CD4-positive, alpha-beta T cell treated with Interleukin-15 for 1 hour (primary cell): Measurements from ENCODE around the gene TMPRSS13.
"Not testable (repeated sequence)": the region's sequence is repeated elsewhere in the genome, so short reads cannot be mapped to it uniquely, and the experiment has no call there.

Source experiments
- DNase-seq: peaks from one replicate; pipeline ENCODE4 v3.0.0-alpha.2; 2020

TMPRSS13 gene

DNA sequence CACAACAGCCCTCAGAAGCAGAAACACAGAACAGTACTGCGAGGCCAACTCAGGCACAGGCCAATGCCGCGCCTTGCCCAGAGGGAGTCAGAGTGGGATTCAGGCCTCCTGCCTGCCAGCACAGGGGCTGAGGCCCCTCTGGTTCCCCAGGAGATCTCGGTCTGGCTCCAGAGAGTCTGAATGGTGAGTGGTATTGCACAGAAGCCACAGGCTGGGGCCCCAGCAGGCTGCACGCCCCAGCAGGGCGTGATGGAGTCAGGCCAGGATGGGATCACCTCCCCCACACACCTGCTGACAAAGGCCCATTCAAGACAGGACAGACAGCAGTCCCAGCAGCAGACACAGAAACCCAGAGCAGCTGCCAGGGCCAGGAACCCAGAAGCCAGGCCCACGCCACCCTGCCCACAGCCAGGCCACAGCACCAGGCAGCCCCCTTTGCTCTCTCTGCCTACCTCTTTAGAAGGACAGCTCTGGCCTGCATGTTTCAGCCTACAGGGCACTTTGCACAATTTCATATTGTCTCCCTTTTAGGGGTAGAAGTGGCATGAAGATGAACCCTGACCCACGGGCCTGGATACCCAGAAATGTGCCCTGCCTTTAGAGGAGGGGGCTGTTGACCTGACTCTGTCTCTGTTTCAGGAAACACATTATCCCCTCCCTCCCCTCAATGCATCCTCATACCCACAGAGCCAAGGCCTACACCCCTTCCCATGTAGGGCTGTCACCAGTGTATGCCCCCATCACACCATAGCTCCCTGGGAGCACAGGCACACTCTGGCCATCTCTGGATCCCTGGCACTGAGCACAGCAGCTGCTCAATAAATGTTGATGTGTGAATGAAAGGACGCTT, 58.9 kb downstream of the TMPRSS13 start:
- no peak for DNase-seq

DNA sequence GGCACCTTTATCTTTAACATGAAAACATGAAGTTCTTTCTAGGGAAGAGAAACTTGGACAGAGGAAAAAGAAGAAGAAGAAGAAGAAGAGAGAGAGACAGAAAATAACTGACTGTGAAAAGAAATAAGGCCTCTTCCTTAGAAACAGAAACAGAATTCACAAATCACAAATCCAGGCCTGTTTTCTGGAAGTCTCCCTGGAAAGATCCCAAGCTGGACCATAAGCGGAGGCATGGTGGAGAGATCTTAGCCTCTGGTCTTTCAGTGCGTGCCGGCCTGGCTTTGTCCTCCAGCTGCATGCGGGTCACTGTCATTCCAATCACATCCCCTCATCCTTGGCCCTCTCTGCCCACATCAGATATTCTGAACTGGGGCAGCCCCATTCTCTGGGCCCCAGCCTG, 59.6 kb downstream of the TMPRSS13 start:
- DNase-seq = no peak

DNA sequence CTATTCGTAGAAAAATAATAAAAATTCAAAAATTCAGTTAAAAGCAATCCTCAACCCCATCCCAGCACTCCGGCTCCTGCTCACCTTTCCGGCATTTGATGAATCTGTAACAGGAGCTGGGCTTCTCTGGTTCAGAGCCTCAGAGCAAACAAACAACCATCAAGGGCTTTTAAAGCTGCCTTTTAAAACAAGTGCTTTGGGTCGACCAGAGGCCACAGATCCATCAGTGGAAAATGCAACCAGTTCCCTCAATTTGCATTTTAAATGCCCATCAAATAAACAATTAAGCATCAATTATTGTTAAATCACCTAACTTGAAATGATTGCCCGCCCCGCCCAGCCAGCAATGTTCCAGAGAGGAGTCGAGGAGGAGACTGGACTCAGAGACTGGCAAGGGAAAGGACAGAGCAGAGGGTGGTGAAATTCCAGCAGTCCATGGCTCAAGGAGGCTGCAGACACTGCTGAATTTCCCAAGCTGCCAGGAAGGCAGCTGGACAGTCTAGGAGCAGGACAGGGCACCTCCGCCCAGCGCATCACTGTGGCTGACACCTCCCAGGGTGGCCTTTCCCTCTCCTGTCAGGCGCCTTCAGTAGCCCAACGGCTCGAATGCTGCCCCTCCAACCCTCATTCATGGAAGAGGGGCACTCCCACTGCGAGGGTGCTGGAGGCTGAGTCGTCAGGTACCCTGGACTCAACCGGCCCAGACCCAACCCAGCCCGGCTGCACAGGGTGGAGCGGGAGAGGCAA, 60.2 kb downstream of the TMPRSS13 start:
- DNase-seq = no peak

DNA sequence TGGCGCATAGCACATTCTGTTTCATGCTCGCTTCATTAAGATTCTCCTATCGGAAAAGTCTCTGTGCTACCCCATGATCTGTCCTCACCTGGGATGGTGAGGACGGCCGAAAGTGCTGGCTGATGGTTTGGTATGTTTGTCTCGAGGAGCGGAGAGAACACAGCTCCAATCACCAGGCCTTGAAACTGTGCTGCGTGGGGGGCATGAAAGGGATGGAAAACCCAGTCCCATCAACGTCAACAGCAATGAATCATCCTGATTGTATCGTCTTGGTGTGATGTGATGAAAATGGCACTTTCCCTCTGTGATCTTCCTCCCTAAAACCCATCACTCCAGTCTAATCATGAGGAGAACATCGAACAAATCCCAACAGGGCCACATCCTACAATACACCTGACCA, 61.1 kb downstream of the TMPRSS13 start:
- no peak for DNase-seq

DNA sequence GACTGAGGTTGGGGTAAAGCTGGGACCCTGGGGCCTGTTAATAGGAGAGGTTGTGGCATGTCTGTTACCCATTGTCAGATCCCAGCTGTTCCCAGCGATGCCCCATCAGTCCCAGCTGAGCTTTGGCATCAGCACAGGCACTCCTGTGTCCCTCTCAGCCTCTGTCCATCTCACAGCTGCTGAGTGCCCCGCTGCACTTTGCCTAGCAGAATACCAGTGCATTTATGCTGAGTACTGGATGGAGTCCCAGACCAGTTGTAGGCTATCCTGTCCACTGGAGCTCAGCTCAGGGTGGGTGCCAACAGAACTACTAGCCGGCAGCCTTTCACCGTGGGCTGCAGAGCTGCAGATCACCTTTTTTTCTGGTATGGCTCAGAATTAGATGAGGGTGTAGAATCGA, 62.7 kb downstream of the TMPRSS13 start:
- DNase-seq = no peak

DNA sequence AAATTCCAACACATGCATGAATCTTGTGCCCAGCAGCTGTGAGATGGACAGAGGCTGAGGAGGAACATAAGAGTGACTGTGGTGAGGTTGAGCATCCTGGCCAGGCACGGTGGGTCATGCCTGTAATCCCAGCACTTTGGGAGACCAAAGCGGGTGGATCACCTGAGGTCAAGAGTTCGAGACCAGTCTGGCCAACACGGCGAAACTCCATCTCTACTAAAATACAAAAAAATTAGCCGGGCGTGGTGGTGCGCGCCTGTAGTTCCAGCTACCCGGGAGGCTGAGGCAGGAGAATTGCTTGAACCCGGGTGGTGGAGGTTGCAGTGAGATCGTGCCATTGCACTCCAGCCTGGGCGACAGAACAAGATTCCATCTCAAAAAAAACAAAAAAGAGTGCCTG, 63.7 kb downstream of the TMPRSS13 start:
- not testable (repeated sequence) for DNase-seq

DNA sequence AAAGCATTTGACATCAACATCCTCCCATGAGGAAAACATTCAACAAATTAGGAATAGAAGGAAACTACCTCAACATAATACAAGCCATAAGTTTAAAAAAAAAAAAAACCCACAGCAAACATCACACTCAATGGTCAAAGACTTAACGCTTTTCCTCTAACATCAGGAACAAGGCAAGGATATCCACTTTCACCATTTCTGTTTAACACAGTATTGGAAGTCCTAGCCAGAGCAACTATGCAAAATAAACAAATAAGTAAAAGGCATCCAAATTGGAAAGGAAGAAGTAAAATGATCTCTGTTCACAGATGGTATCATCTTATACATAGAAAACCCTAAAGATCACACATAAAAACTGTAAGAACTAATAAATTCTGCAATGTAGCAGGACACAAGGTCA, 65.8 kb downstream of the TMPRSS13 start:
- no peak for DNase-seq

DNA sequence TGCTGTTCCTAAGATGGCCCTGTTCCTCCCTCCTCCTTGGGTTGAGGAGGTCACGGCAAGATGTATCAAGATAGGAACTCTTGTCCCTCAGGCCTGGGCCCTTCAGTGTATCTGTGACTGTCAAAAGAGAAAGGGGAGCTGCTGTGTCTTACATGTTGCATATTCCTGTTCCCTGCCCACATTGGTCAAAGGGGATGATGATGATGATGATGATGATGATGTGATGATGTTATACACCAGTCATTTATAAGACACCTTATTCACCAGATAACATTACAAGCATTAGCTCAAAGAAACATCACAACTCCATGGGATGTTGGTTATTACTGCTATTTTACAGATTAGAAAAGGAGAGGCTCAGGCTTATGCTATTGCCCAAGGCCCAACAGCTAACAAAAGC, 66.4 kb downstream of the TMPRSS13 start:
- no peak for DNase-seq

DNA sequence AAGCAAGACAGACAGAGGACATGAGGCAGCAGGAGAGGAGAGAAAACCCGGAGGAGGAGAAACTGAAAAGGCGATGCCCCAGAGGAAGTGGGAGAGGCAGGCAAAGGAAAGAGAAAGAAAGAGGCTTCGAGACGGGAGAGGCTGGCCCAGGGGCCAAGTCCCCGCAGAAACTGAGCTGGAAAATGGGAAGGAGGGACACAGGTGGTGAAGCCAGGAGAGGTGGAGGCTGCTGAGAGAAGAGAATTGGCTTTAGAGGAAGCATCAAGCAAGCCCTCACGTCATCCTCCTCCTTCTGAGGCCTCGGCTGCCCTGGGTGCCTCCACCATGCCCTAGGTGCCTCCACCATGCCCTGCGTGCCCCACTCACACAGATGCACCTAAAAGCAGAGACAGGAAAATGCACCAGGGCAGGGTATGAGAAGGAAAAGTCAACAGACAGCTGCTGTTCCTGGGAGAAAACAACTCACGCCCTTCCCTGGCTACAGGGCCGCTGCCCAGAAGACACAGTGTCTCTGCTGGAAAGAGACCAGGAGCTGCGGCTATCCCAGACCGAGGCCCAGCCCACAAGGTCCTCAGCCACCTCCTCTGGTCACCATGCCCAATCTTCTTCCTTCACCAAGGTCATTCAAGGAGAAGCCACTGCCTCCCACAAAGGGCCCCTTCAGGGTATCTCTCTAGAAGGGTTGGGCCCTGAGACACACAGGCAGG, 67.0 kb downstream of the TMPRSS13 start:
- no peak for DNase-seq

DNA sequence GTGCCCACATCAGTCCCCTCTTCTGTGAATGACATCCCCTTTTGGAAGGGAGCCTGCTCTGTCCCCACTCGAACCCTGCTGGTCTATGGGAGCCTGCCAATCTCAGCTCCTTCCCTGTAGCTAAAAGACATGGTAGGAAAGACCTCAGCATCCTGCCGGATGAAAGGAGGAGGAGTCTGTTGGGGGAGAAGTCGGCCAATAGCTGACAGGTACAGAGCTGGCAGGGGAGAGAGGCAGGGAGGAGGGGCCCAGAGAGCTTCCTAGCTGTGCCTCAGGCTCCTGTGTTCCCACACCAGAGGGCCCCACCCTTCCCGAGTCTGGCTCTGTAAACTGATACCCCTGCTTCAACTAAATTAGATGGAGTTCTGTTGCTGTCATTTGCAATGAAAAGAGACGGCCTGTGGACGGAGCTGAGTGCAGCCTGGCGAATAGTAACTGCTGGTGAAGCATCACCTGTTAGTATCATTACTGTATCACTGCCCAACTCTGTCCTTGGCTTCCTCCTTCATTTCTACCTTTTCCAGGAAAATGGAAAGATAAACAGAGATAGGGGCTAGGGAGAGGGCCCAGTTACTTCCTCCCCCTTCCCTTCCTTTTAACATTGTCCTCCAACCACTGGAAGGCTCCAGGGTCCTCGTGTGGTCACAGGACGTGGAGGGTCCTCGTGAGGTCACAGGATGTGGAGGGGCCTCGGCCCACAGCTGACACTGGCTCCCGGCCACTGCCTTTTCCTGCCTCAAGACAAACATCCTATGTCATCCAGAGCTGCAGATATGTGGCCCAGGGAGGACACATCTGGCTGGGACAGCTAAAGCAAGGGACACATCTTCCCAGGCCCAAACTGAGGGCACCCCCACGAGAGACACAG, 67.8 kb downstream of the TMPRSS13 start:
- no peak for DNase-seq

DNA sequence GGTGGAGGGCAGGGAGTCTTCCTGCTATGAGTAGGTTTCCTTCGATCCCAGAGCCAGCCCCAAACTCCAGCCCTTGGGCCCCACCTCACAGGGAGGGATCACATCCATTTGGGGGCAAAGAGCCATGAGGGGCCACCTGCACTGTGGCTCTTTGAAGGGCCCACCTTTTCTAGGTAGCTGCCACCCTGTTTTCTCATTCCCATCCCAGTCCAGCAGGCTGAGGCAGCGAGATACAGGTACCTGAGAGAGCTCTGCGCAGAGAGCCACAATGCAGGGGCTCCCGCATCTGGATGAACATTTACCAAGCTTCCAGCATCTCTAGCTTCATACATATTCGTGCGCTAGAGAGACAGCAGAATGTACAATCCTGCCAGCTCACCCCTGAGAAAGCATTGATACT, 69.1 kb downstream of the TMPRSS13 start:
- DNase-seq = no peak

DNA sequence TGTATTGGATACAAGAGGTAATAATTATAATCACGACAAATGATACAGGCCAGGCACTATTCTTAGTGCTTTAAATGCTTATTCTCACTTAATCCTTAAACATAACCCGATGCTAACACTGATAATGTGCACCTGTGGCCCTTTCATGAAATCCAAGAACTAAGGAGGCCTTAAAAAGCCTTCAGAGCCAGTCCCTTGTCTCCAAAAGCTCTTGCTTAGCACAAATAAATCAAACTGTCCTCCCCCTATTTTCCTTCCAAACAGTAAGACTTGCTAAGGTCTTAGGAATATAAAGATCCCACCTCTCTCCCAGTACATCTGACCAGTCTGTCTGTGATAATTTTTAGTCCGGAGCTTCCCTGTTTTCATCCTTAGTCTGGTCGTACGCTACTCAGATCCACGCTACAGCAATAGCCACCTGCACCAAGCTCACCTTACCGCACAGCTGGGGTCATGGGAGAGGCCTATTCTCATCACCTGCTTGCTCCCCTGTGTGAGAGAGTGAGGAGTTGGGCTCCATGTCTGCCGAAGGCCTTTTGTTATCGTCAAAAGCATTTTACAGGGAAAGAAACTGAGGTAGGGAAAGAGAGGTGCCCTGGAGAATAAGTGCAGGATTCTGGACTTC, 69.6 kb downstream of the TMPRSS13 start:
- DNase-seq = no peak

DNA sequence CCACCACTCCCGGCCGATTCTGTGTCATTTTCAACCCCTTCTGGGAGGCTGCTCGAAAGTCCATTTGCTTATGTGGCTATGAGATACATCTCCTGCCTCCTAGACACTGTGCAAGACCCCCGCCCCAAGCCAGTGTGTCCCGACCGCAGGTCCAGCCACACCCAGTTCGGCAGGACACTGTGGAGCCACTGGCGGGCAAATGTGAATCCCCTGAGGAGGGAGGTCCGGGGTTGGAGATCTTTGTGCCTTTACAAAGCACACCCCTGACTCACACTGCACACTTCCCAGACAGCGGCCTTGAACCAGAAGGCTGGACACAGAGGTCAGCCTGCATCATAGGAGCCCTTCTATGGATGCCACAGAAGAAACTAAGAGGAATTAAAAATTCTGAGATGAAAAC, 70.1 kb downstream of the TMPRSS13 start:
- DNase-seq = no peak

DNA sequence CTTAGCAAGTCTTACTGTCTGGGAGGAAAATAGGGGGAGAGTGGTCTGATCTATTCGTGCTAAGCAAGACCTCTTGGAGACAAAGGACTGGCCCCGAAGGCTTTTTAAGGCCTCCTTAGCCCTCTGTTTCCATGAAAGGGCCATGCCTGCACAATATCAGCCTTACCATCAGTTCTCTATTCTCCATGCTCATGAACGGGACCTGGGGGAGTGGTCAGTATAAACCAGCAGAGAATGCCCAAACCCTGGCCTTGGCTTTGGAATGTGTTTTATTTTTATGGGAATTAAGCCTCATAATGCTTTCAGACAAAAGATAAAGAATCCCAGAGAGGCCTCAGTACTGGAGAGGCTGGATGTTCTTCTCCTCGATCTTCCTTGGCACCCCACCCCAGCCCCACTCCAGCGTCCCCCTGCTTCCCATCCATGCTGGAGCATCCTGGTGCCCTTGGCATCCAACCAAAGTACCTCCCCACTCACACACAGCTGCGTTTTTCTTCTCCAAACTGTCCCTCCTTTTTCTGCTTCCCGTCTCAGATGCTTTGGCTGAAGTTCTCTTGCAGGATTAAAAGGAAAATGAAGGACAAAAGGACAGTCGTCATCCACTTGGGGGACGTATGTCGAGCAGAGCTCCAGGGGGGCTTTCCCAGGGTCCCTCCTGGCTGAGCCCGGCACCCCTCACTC, 71.3 kb downstream of the TMPRSS13 start:
- no peak for DNase-seq

DNA sequence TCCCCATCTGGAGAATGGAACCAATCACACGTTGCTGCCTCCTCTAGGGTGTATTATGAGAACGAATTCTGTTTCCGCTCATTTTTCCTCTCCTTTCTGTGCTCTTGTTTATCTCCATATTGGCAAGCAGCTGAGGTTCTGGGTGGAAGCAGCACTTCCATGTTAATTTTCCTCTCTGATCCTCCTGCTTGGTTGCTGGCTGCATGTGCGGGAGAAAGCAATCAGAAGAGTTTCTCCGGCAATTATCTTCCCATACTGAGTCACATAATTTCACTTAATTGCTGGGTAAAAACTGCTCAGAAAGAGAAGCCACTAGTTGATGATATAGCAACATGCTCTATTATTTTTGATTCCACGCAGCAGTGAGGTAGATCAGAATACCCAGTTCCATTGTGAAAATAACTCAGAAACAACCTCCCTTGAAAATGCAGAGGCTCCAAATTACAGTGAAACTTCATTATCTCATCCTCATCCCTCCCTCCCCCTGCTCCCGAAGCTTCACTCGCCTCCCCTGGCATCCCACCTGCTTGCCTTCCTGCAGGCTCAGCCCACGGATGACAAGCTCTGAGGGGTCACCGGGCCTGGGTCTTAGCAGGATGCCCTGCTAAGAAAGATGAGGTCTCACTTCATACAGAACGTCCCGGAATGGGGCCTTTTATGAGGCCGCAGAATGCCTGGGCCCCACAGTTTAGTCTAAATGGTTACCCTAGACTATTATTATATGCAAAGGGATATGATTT, 73.1 kb downstream of the TMPRSS13 start:
- no peak for DNase-seq

DNA sequence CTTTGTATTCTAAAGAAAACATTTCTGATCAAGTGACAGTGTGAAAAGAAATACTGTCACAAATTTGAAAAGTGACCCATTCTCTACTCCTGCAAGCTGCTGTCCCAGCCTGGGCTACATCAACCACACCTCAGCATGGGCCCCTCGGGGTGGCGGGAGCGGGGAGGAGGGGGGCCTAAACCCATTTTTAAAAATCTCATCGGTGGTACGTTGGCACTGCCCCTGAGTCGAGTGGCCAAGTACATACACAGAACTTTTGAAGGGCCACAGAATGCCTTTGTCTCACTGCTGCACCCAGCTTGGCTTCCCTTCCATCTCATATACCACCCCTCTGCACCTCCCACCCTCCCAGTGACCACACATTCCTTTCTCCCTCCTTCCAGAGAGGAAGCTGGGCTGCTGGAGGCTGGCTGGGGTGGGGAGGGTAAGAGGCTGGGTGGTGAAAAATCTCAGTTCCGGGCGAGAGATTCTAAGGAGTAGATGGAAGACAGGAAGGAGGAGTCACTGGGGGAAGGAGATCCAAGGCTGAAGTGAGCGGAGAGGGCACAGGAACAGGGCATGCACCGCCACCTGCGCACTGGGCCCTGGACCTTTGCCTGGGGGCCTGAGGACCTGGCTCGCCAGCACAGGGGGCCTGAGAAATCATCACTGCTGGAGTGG, 73.9 kb downstream of the TMPRSS13 start:
- DNase-seq = no peak

DNA sequence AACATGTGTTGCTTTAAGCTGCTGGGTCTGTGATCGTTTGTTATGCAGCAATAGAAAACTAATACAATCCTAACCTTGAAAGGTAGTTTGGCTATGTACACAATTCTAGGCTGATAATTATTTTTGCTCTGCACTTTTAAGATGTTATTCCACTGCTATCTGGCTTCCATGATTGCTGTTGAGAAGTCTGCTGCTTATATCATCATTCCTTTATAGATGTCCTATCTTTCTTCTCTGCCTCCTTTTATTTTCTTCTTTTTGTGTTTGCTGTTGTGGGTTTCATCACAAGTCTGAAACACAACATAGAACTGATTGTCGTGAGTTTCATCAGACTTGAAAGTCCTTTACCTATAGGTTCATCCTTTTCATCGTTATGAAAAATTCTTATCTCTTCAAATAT, 76.9 kb downstream of the TMPRSS13 start:
- no peak for DNase-seq

DNA sequence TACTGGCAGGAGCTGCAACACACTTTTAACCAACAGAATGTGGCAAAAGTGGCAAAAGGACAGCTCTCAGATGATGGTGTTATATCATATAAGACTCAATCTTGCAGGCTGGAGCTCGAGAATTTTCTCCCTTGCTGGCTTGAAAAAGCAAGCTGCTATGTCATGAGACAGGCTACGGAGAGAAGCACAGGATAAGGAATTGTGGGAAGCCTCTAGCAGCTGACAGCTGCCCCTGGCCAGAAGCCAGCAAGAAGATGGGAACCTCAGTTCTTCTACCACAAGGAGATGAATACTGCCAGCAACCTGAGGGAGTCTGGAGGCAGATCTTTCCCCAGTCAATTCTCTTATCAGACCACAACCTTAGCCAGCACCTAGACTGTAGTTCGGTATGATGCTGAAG, 77.3 kb downstream of the TMPRSS13 start:
- DNase-seq = no peak

DNA sequence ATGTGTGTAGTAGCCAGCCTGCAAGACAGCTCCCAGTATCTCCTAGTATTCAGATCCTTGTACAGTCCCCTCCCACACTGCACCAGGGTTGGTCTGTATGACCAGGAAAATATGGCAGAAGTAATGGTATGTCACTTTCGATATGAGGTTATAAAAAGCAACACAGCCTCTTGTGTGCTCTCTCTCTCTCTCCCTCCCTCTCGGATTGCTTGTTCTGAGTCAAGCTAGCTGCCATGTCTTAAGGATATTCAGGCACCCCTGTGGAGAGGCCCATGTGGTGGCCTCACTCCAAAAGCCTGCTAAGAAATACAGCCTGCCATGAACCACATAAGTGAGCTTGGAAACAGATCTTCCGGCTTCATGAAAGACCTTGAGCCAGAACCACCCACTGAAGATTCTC, 78.1 kb downstream of the TMPRSS13 start:
- DNase-seq = no peak
